GM18868 (cell line): ENCODE results near the gene AR.
"Not testable (repeated sequence)": the region's sequence is repeated elsewhere in the genome, so short reads cannot be mapped to it uniquely, and the experiment has no call there.

Experiments used
- ATAC-seq: cut with Tn5 transposase; IDR thresholded peaks from one replicate; pipeline ENCODE4 v1.9.1; 2021; ENCODE audit warnings: mild to moderate bottlenecking, moderate library complexity; ENCODE audit not compliant: unreplicated experiment

The AR gene

GRCh38 chrX:67622053-67622585 lies 78.3 kb downstream of the AR start:
- no peak for ATAC-seq

DNA sequence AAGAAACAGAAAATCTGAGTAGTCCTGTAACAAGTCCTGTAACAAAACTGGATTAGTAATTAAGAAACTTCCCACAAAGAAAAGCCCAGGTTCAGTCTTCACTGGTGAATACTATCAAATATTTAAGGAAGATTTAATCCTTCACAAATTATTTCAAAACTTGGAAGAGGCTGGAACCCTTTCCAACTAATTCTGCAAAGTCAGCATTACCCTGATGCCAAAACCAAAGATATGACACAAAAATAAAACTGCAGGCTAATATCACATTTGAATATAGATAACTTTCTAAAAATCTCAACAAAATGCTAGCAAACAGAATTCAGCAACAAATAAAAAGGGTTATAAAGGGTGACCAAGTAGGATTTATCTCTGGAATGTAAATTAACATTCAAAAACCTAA lies 80.5 kb downstream of the AR start:
- ATAC-seq: no peak

GRCh38 chrX:67635424-67635823 lies 91.6 kb downstream of the AR start:
- no peak for ATAC-seq

DNA sequence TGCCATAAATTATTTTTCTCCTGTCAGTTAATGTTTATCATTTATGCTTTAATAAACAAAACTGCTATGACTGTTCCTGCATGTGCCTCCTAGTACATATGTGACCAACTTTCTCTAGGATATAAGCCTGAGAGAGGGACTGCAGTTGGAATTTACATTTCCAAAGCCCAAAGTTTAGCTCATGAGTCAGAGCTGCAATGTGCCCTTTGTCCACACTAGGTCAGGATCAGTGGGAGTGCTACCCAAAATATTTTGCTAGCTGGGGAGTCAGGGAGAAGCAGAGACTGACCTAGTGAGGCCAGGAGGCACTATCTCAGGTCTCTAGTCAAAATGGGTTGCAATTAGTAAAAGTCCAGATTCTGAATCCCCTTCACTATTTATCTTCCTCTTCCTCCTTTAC lies 92.7 kb downstream of the AR start:
- ATAC-seq: no peak

DNA sequence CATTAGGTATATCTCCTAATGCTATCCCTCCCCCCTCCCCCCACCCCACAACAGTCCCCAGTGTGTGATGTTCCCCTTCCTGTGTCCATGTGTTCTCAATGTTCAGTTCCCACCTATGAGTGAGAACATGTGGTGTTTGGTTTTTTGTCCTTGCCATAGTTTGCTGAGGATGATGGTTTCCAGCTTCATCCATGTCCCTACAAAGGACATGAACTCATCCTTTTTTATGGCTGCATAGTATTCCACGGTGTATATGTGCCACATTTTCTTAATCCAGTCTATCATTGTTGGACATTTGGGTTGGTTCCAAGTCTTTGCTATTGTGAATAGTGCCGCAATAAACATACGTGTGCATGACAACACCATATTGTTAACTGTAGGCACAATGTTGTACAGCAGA lies 93.5 kb downstream of the AR start:
- not testable (repeated sequence) for ATAC-seq

DNA sequence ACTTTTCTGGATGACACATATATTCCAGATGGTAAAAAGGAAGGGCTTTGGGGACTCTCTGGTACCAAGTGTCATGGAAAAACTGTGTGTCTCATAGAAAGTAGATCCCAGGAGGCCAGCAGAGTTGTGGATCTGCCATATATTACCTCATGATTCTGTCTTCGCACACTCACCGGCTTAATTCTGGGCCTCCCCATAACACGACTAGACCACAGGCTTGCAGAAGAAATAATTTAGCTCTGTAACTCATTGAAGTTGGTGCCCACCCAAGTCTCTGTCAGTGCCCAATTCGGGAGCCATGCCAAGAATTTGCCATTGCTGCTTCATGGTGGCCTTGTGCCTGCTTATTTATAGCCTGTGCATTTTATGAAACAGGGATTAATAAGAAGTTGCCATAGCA lies 104.5 kb downstream of the AR start:
- ATAC-seq: no peak

- peak; percentile 60 for ATAC-seq
Observed at GRCh38 chrX:67651437-67652142, 107.8 kb downstream of the AR start.

DNA sequence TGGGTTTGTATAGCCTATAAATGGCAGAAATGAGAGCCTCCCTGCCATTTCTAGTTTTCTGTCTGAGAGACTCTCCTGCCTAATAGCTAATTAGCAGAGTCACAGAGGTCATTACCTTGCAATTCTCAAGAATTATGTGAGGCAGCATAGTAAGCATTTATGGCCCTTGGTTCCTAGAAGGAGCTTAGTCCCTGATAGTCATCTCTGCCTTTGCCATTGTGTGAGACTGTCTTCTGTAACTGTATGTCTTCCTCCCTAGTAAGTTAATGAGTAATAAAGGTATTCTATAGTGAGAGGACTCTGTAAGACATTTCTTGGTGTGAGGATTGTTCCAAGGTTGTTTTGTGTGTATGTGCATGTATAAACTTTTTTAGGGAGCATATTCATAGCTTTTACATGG lies 108.7 kb downstream of the AR start:
- ATAC-seq: no peak

DNA sequence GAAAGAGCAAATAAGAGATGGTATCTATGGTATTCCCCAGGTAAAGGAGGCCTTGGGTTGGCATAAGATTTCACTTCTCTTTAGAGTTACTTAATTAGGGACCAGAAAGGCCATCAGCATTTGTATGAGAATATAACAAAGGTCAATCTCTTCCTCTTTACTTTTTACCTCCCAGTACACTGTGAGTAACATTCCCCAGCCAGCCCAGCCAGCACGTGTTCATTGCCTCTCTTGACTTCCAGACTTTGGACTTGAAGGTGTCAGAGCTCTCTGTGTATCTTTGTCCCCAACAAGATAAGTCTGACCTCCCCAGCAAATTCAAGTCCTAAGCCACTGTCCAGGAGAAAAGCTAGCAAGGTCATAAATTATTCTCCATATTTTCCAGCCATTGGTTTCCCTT lies 110.5 kb downstream of the AR start:
- ATAC-seq: no peak

GRCh38 chrX:67665583-67665982 lies 121.8 kb downstream of the AR start:
- ATAC-seq: no peak

- not testable (repeated sequence) for ATAC-seq
Observed at GRCh38 chrX:67670717-67671116, 126.9 kb downstream of the AR start.

DNA sequence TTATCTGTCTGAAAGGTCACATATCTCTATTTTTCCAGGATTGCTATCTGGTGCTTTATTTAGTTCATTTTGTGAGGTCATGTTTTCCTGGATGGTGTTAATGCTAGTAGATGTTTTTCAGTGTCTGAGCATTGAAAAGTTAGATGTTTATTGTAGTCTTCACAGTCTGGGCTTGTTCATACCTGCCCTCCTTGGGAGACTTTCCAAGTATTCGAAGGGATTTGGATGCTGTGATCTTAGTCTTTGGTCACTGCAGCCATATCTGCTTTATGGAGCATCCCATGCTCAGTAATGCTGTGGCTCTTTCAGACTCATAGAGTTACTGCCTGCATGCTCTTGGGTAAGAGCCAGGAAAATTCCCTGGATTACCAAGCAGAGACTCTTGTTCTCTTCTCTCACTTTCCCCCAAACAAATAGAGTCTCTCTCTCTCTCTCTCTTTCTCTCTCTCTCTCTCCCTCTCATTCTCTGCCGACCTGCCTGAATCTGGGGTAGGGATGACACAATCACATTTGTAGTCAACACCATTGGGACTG lies 130.0 kb downstream of the AR start:
- no peak for ATAC-seq

GRCh38 chrX:67674741-67675140 lies 130.9 kb downstream of the AR start:
- no peak for ATAC-seq

DNA sequence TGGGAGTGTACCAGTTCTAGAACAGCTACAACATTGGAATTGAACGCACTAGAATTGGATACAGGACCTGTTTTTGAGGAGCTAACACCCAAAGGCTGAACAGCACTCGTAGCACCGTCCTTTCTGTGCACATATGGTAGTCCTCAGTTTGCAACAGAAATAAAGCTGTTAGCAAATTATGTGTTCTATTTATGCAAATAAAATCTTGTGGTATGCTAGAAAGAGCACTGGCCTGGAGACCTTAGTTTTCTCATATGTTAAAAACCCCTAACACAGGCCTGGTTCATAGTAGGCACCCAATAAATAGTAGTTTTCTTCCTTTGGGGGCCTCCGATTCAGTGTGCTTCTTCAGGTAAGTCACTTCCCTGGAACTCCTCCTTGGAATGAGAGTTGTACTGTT lies 140.3 kb downstream of the AR start:
- ATAC-seq: no peak

- peak; percentile 75 for ATAC-seq
Observed at GRCh38 chrX:67692246-67692645, 148.4 kb downstream of the AR start.

DNA sequence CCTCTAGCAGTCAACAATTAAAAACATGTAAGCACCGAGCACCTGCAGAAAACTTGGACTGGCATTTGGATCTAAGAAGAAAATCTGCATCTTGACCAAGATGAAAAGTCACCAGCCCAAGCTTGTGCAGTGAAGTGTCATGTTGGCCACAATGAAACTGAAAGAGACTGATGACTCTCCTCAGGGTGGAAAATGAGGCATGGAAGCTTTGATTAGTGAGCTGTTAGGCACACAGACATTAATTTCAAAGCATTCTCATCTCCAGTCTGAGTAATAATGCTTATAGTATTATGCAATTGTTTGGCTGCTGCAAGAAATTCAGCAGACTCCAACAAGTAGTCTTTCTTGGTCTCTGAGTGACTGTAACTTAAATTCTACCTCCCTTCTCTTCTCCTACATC lies 150.1 kb downstream of the AR start:
- ATAC-seq: peak; percentile 49

DNA sequence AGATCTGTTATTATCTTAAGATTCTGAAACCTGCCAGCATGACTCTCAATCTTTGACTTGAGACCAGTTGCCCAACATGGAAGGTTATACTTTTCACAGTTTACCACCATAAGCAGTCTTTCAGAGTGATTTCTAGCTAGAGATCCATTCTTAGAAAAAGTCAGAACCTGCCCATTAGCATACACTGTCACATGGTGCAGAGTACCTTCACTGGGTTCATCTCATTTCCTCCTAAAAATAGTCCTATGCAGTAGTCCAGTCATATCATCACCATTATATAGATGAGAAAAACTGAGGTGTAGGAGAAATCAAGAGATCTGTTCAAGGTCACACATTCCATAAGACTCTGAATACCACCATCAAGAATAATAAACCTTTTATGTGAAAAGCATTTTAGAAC lies 153.6 kb downstream of the AR start:
- ATAC-seq: peak; percentile 44

GRCh38 chrX:67700602-67701001 lies 156.8 kb downstream of the AR start:
- no peak for ATAC-seq

- ATAC-seq: no peak
Observed at GRCh38 chrX:67714004-67714403, 170.2 kb downstream of the AR start.

DNA sequence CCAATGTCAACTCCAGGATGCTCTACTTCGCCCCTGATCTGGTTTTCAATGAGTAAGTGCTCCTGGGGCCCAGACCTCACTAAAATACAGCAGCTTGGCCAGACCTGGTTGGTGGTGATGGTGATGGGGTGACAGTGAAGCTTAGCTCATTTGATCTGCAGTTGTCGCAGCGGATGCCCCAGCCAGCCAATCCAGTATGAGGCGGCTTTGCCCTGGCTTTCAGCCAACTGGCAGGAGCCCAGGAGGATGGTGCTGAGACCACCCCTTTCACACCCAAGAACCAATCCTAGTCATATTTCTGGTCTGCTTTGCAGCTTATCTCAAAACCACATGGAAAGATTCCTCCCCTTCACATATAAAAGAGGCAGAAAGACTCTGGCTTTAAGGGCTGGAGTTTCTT lies 173.8 kb downstream of the AR start:
- no peak for ATAC-seq

DNA sequence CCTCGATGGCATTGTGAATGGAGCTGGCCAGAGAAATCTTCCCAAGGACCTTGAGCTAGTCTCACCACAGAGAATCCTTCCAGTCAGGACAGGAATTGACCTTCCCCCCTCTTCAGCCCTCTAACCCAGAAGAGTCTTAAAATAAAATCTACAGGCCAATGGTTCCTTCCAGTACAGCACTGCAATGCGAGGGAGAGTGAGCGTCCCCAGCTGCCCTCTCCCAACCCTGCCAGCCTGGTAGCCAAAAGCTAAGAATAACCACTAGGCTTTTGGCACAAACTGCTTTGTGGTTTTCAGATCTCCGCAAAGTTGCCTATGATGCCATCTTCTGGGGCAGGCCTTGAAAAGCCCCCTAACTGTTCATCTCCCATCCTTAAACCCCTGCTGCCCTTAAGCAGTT lies 175.1 kb downstream of the AR start:
- ATAC-seq: no peak

DNA sequence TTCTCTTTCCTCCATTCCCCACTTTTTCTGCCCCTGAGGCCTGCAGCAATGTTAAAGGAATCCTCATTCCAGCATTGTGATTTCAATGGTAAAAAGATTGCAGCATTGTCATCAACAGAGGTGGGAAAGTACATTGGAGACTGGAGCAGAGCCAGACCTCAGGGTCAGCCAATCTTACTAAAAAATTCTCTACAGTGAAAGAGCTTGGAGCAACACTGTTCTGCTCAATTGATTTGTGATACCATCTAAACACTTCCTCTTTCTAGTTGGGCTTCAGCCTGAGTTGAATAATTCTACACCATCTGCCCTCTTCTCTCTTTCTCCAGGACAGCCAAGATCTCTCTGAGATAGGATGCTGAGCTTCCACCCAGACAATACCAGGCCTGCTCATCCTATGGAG lies 176.5 kb downstream of the AR start:
- peak; percentile 78 for ATAC-seq

GRCh38 chrX:67721321-67721720 lies 177.5 kb downstream of the AR start:
- ATAC-seq: no peak
